Dermis microvascular lymphatic vessel endothelial cell (primary cell): ENCODE results near the gene KCNG2. TPM values are rescaled to one million over a fixed set of nuclear protein-coding genes. Genes with fewer than 3 reads are reported as not detected.

Experiments used
- DNase-seq, 2 donors: peaks; one replicate each; pipeline versions ENCODE4 v3.0.0 to v3.0.0-alpha.2; 2010; ENCODE audit warnings: low read depth in 2 of 2
- total RNA-seq: library from RNA; depleted of rRNA; stranded (reverse); fragments of >200 nt; gene quantifications from 2 replicates; pipeline ENCODE4 v1.2.1, GENCODE V29; 2014

Gene KCNG2
- total RNA-seq, 1 donor from 2014 or later, result 0.26 TPM

- no peak for DNase-seq
These were observed 85.9 kb downstream of the KCNG2 start for GRCh38 chr18:79883461-79884293.

GRCh38 chr18:79884294-79884962, 86.7 kb downstream of the KCNG2 start:
- DNase-seq, result no peak

GRCh38 chr18:79884963-79885728, 87.4 kb downstream of the KCNG2 start:
- no peak for DNase-seq

- DNase-seq, result no peak
These were observed 89.7 kb downstream of the KCNG2 start for GRCh38 chr18:79887181-79888000.

GRCh38 chr18:79888016-79888415, 90.3 kb downstream of the KCNG2 start:
- DNase-seq, result no peak

GRCh38 chr18:79889569-79889968, 91.8 kb downstream of the KCNG2 start:
- DNase-seq, result no peak

GRCh38 chr18:79890674-79891073, 92.9 kb downstream of the KCNG2 start:
- DNase-seq, result no peak

- no peak for DNase-seq
These were observed 99.0 kb downstream of the KCNG2 start for GRCh38 chr18:79896738-79897137.

GRCh38 chr18:79897940-79898625, 100.3 kb downstream of the KCNG2 start:
- DNase-seq, result no peak

- no peak for DNase-seq
These were observed 101.3 kb downstream of the KCNG2 start for GRCh38 chr18:79898952-79899608.

GRCh38 chr18:79899609-79900445, 102.1 kb downstream of the KCNG2 start:
- DNase-seq, result no peak

GRCh38 chr18:79900610-79901570, 103.2 kb downstream of the KCNG2 start:
- no peak for DNase-seq

- no peak for DNase-seq
These were observed 103.9 kb downstream of the KCNG2 start for GRCh38 chr18:79901665-79902064.

- no peak for DNase-seq
These were observed 104.3 kb downstream of the KCNG2 start for GRCh38 chr18:79902075-79902474.

GRCh38 chr18:79902640-79903039, 104.9 kb downstream of the KCNG2 start:
- DNase-seq, result no peak

GRCh38 chr18:79903071-79903635, 105.4 kb downstream of the KCNG2 start:
- no peak for DNase-seq

GRCh38 chr18:79903787-79904356, 106.1 kb downstream of the KCNG2 start:
- no peak for DNase-seq
